ENCODE results near the gene CRTC2.

The CRTC2 gene

GRCh38 chr1:153977250-153978240 lies 19.1 kb upstream of the CRTC2 start, which contains the start of gene JTB:
Gene JTB (minus strand): TSS chr1:153977674. CDS start chr1:153977252, 422 bp downstream.
- Histone ChIP-seq H4K20me1 (ENCODE audit: insufficient read depth, low read length) (no peaks in the 10 kb centered on the region), H3K9ac (ENCODE audit: low read length) (peak within 1 kb of the TSS; percentile 93), H3K9me3 (ENCODE audit: insufficient read depth, low read length) (no peaks in the 10 kb centered on the region), H3K27me3 (ENCODE audit: low read depth, low read length) (no peaks in the 10 kb centered on the region), H3K4me2 (ENCODE audit: low read length) (peak within 1 kb of the TSS; percentile 83), H3K4me1 (ENCODE audit: low read length) (peaks cover 27% of the 10 kb centered on the region), H3K27ac (ENCODE audit: low read length) (peak within 1 kb of the TSS; percentile 64), H2AFZ (ENCODE audit: low read depth, low read length) (peak within 1 kb of the TSS; percentile 92), H3K4me3 (ENCODE audit: low read length) (peak within 1 kb of the TSS; percentile 85), H3K36me3 (replicated peaks; ENCODE audit: low read depth, low read length) (peaks cover 36% of the 10 kb centered on the region), H3K79me2 (ENCODE audit: low read length) (peaks cover 27% of the 10 kb centered on the region)
- no peak for TF ChIP-seq EZH2phosphoT487 (IDR thresholded peaks at IDR 0.05; ENCODE audit: low read depth)
- TF ChIP-seq CTCF (IDR thresholded peaks at IDR 0.05; ENCODE audit: low read depth, low read length): no peak

- H3K79me2 ChIP-seq (ENCODE audit: low read length): peaks cover 27% of the 10 kb centered on the region
- H3K9me3 ChIP-seq (ENCODE audit: insufficient read depth, low read length): no peaks in the 10 kb centered on the region
- peak overlapping the region; percentile 64 for H3K27ac ChIP-seq (ENCODE audit: low read length)
- no peaks in the 10 kb centered on the region for H3K27me3 ChIP-seq (ENCODE audit: low read depth, low read length)
- H3K4me1 ChIP-seq (ENCODE audit: low read length): peaks cover 31% of the 10 kb centered on the region
- no peaks in the 10 kb centered on the region for H4K20me1 ChIP-seq (ENCODE audit: insufficient read depth, low read length)
- H3K36me3 ChIP-seq (replicated peaks; ENCODE audit: low read depth, low read length): peaks cover 41% of the 10 kb centered on the region
- no peak for TF ChIP-seq EZH2phosphoT487 (IDR thresholded peaks at IDR 0.05; ENCODE audit: low read depth)
- TF ChIP-seq CTCF (IDR thresholded peaks at IDR 0.05; ENCODE audit: low read depth, low read length): no peak
- H2AFZ ChIP-seq (ENCODE audit: low read depth, low read length): no peak overlapping the region
- peak overlapping the region; percentile 93 for H3K9ac ChIP-seq (ENCODE audit: low read length)
- peak overlapping the region; percentile 85 for H3K4me3 ChIP-seq (ENCODE audit: low read length)
- peak overlapping the region; percentile 83 for H3K4me2 ChIP-seq (ENCODE audit: low read length)
Observed at GRCh38 chr1:153976819-153977249, 18.4 kb upstream of the CRTC2 start.

GRCh38 chr1:153973525-153973924 lies 15.1 kb upstream of the CRTC2 start:
- H3K27me3 ChIP-seq (ENCODE audit: low read depth, low read length): no peaks in the 10 kb centered on the region
- no peak overlapping the region for H3K4me2 ChIP-seq (ENCODE audit: low read length)
- no peak for TF ChIP-seq CTCF (IDR thresholded peaks at IDR 0.05; ENCODE audit: low read depth, low read length)
- no peak for TF ChIP-seq EZH2phosphoT487 (IDR thresholded peaks at IDR 0.05; ENCODE audit: low read depth)
- H3K27ac ChIP-seq (ENCODE audit: low read length): no peak overlapping the region
- no peak overlapping the region for H3K9ac ChIP-seq (ENCODE audit: low read length)
- H4K20me1 ChIP-seq (ENCODE audit: insufficient read depth, low read length): no peaks in the 10 kb centered on the region
- no peak overlapping the region for H2AFZ ChIP-seq (ENCODE audit: low read depth, low read length)
- peaks cover 27% of the 10 kb centered on the region for H3K4me1 ChIP-seq (ENCODE audit: low read length)
- no peaks in the 10 kb centered on the region for H3K9me3 ChIP-seq (ENCODE audit: insufficient read depth, low read length)
- peaks cover 41% of the 10 kb centered on the region for H3K36me3 ChIP-seq (replicated peaks; ENCODE audit: low read depth, low read length)
- no peak overlapping the region for H3K4me3 ChIP-seq (ENCODE audit: low read length)
- H3K79me2 ChIP-seq (ENCODE audit: low read length): peaks cover 27% of the 10 kb centered on the region

- H3K27me3 ChIP-seq (ENCODE audit: low read depth, low read length): no peaks in the 10 kb centered on the region
- no peak overlapping the region for H2AFZ ChIP-seq (ENCODE audit: low read depth, low read length)
- H3K79me2 ChIP-seq (ENCODE audit: low read length): peaks cover 27% of the 10 kb centered on the region
- H3K27ac ChIP-seq (ENCODE audit: low read length): no peak overlapping the region
- H3K4me2 ChIP-seq (ENCODE audit: low read length): no peak overlapping the region
- H4K20me1 ChIP-seq (ENCODE audit: insufficient read depth, low read length): no peaks in the 10 kb centered on the region
- H3K9ac ChIP-seq (ENCODE audit: low read length): no peak overlapping the region
- TF ChIP-seq EZH2phosphoT487 (IDR thresholded peaks at IDR 0.05; ENCODE audit: low read depth): no peak
- H3K4me3 ChIP-seq (ENCODE audit: low read length): no peak overlapping the region
- peaks cover 28% of the 10 kb centered on the region for H3K4me1 ChIP-seq (ENCODE audit: low read length)
- no peaks in the 10 kb centered on the region for H3K9me3 ChIP-seq (ENCODE audit: insufficient read depth, low read length)
- peaks cover 41% of the 10 kb centered on the region for H3K36me3 ChIP-seq (replicated peaks; ENCODE audit: low read depth, low read length)
Observed at GRCh38 chr1:153973071-153973470, 14.7 kb upstream of the CRTC2 start.
